HepG2 (cell line): ENCODE results near the gene NFKBIA. TPM values are rescaled to one million over a fixed set of nuclear protein-coding genes. Genes with fewer than 3 reads are reported as not detected.

Experiments used
- CCDC6 ChIP-seq: sonication (generic); formaldehyde crosslinking; IDR thresholded peaks from 2 replicates; pipeline ENCODE4 v1.8.1; 2022; ENCODE audit warnings: mild to moderate bottlenecking, missing genetic modification reagents, moderate library complexity
- EHMT2 ChIP-seq: fragments of 200-600 bp; sonication (generic); IDR thresholded peaks from 2 replicates; pipeline ENCODE4 v1.7.0; 2017; ENCODE audit warnings: antibody characterized with exemption, low read depth, low read length, borderline replicate concordance
- HIVEP1 ChIP-seq: sonication (generic); formaldehyde crosslinking; IDR thresholded peaks from 2 replicates; pipeline ENCODE4 v1.4.0; 2020; ENCODE audit warnings: mild to moderate bottlenecking, missing genetic modification reagents
- IRF2 ChIP-seq: IDR thresholded peaks from 2 replicates; pipeline ENCODE4 v1.6.1; 2018; ENCODE audit warnings: missing genetic modification reagents, missing compliant biosample characterization
- MLLT10 ChIP-seq: sonication (generic); formaldehyde crosslinking; IDR thresholded peaks from 2 replicates; pipeline ENCODE4 v1.4.0; 2020; ENCODE audit warnings: missing genetic modification reagents
- NCOA5 ChIP-seq: sonication (generic); formaldehyde crosslinking; IDR thresholded peaks from 2 replicates; pipeline ENCODE4 v1.4.0; 2020; ENCODE audit warnings: missing genetic modification reagents
- PPARG ChIP-seq: conservative IDR thresholded peaks from 2 replicates; pipeline ENCODE4 v1.6.1; 2016; ENCODE audit warnings: missing biosample characterization, missing genetic modification reagents
- SALL1 ChIP-seq: sonication (generic); formaldehyde crosslinking; IDR thresholded peaks from 2 replicates; pipeline ENCODE4 v1.8.0; 2022; ENCODE audit warnings: mild to moderate bottlenecking, missing genetic modification reagents
- SIN3A ChIP-seq: IDR thresholded peaks from 2 replicates; pipeline ENCODE4 v1.6.1; 2011; ENCODE audit warnings: low read depth, mild to moderate bottlenecking, control low read depth, low read length, borderline replicate concordance
- YY1 ChIP-seq: IDR thresholded peaks from 2 replicates; pipeline ENCODE4 v1.6.1; 2011; ENCODE audit warnings: low read length, low read depth, moderate library complexity, mild to moderate bottlenecking; ENCODE audit not compliant: insufficient read depth, insufficient replicate concordance
- ZBTB33 ChIP-seq: sonication (generic); formaldehyde crosslinking; IDR thresholded peaks from 2 replicates; pipeline ENCODE4 v1.4.0; 2020; ENCODE audit warnings: missing genetic modification reagents
- ZFP36L2 ChIP-seq: sonication (generic); formaldehyde crosslinking; IDR thresholded peaks from 2 replicates; pipeline ENCODE4 v1.4.0; 2020; ENCODE audit warnings: missing genetic modification reagents
- ZMYM2 ChIP-seq: sonication (generic); formaldehyde crosslinking; IDR thresholded peaks from 2 replicates; pipeline ENCODE4 v1.8.0; 2022; ENCODE audit warnings: mild to moderate bottlenecking, missing genetic modification reagents
- ZNF230 ChIP-seq: sonication (generic); formaldehyde crosslinking; IDR thresholded peaks from 2 replicates; pipeline ENCODE4 v1.4.0; 2020; ENCODE audit warnings: mild to moderate bottlenecking, missing genetic modification reagents
- ZNF547 ChIP-seq: sonication (generic); formaldehyde crosslinking; IDR thresholded peaks from 2 replicates; pipeline ENCODE4 v1.5.1; 2020; ENCODE audit warnings: mild to moderate bottlenecking, missing genetic modification reagents
- ZNF678 ChIP-seq: sonication (generic); formaldehyde crosslinking; IDR thresholded peaks from 2 replicates; pipeline ENCODE4 v1.4.0; 2020; ENCODE audit warnings: mild to moderate bottlenecking, missing genetic modification reagents
- ZNF7 ChIP-seq: IDR thresholded peaks from 2 replicates; pipeline ENCODE4 v1.6.1; 2016; ENCODE audit warnings: missing biosample characterization, missing genetic modification reagents
- polyA plus RNA-seq, 8 experiments: library from polyadenylated mRNA; depleted of rRNA in 3 of 8; stranded (reverse) in 7 of 8; unstranded in 1 of 8; fragments of >200 nt; fragmentation: Illumina TruSeq in 4 of 8; extraction: Trizol in 4 of 8; gene quantifications; 2 replicates each; pipeline versions ENCODE4 v1.2.1 to v1.2.3, GENCODE V29; 2011 to 2016; ENCODE audit warnings: low read depth in 4 of 8, missing spikeins in 1 of 8, mixed read lengths in 1 of 8; ENCODE audit not compliant: insufficient read depth in 1 of 8
- total RNA-seq, 5 experiments: library from RNA; depleted of rRNA; stranded (reverse); fragments of >200 nt; fragmentation: Illumina TruSeq; extraction: Trizol; gene quantifications; 2 replicates each; pipeline ENCODE4 v1.2.3, GENCODE V29; 2016; ENCODE audit warnings: low read depth in 1 of 5
- TF ChIP-seq, protein P1 (sequence below): sonication (generic); formaldehyde crosslinking; IDR thresholded peaks from 2 replicates; pipeline ENCODE4 v1.5.0; 2020; ENCODE audit warnings: missing genetic modification reagents
- TF ChIP-seq, protein P2 (sequence below): IDR thresholded peaks from 2 replicates; pipeline ENCODE4 v1.6.1; 2016; ENCODE audit warnings: missing biosample characterization, missing genetic modification reagents, low read depth
- TF ChIP-seq, protein P3 (sequence below): sonication (generic); formaldehyde crosslinking; IDR thresholded peaks from 2 replicates; pipeline ENCODE4 v1.5.1; 2020; ENCODE audit warnings: mild to moderate bottlenecking, moderate library complexity, missing genetic modification reagents
- TF ChIP-seq, protein P4 (sequence below): sonication (generic); formaldehyde crosslinking; IDR thresholded peaks from 2 replicates; pipeline ENCODE4 v1.5.0; 2020; ENCODE audit warnings: mild to moderate bottlenecking, missing genetic modification reagents, moderate library complexity

Gene NFKBIA
- total and polyA plus RNA-seq, 2 of the 13 experiments (the other 11 are each of a cell fraction or from before 2014, with no cell fraction given), result 197 to 319 TPM

DNA sequence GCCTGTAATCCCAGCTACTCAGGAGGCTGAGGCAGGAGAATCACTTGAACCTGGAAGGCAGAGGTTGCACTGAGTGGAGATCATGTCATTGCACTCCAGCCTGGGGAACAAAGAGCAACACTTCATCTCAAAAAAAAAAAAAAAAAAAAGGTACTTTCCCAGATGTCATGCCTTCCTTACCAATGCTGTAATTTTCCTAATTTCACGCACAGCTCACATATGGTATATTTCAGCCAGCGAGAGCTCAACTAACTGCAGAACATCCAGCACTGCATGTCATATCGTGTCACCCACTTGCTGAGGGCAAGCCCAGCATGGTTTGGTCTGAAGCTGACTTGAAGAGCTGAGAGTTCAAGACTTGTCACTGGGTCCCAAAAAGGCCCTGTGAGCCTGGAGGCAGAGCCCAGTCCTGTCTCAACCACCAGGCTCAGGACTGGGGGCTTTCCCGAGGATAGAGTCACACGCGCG lies 29.0 kb downstream of the NFKBIA start (continued):
- TF ChIP-seq YY1 (no peak), ZFP36L2 (CRISPR knock-in tag) (no peak), ZNF547 (CRISPR knock-in tag) (peak; percentile 46; the same call in 1 of the 2 replicates), ZNF678 (CRISPR knock-in tag) (no peak), PPARG (CRISPR knock-in tag) (no peak), CCDC6 (CRISPR knock-in tag) (no peak), ZBTB33 (peak; percentile 27; the same call in 1 of the 2 replicates), SIN3A (no peak), IRF2 (no peak), EHMT2 (no peak), SALL1 (CRISPR knock-in tag) (peak; percentile 46; the same call in 1 of the 2 replicates), NCOA5 (CRISPR knock-in tag) (no peak), HIVEP1 (CRISPR knock-in tag) (no peak), MLLT10 (CRISPR knock-in tag) (no peak), ZMYM2 (CRISPR knock-in tag) (no peak), ZNF7 (CRISPR knock-in tag) (no peak), ZNF230 (CRISPR knock-in tag) (no peak)
- TF ChIP-seq, protein P1, sequence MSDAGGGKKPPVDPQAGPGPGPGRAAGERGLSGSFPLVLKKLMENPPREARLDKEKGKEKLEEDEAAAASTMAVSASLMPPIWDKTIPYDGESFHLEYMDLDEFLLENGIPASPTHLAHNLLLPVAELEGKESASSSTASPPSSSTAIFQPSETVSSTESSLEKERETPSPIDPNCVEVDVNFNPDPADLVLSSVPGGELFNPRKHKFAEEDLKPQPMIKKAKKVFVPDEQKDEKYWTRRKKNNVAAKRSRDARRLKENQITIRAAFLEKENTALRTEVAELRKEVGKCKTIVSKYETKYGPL (CRISPR knock-in tag), result no peak
- TF ChIP-seq, protein P2, sequence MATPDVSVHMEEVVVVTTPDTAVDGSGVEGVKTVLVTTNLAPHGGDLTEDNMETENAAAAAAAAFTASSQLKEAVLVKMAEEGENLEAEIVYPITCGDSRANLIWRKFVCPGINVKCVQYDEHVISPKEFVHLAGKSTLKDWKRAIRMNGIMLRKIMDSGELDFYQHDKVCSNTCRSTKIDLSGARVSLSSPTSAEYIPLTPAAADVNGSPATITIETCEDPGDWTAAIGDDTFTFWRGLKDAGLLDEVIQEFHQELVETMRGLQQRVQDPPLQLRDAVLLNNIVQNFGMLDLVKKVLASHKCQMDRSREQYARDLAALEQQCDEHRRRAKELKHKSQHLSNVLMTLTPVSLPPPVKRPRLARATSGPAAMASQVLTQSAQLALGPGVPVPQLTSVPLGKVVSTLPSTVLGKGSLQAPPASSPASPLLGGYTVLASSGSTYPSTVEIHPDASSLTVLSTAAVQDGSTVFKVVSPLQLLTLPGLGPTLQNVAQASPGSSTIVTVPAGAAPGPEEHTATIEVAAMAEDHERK (CRISPR knock-in tag), result no peak
- TF ChIP-seq, protein P3, sequence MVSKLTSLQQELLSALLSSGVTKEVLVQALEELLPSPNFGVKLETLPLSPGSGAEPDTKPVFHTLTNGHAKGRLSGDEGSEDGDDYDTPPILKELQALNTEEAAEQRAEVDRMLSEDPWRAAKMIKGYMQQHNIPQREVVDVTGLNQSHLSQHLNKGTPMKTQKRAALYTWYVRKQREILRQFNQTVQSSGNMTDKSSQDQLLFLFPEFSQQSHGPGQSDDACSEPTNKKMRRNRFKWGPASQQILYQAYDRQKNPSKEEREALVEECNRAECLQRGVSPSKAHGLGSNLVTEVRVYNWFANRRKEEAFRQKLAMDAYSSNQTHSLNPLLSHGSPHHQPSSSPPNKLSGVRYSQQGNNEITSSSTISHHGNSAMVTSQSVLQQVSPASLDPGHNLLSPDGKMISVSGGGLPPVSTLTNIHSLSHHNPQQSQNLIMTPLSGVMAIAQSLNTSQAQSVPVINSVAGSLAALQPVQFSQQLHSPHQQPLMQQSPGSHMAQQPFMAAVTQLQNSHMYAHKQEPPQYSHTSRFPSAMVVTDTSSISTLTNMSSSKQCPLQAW (CRISPR knock-in tag), result peak; percentile 35; the same call in 1 of the 2 replicates
- TF ChIP-seq, protein P4, sequence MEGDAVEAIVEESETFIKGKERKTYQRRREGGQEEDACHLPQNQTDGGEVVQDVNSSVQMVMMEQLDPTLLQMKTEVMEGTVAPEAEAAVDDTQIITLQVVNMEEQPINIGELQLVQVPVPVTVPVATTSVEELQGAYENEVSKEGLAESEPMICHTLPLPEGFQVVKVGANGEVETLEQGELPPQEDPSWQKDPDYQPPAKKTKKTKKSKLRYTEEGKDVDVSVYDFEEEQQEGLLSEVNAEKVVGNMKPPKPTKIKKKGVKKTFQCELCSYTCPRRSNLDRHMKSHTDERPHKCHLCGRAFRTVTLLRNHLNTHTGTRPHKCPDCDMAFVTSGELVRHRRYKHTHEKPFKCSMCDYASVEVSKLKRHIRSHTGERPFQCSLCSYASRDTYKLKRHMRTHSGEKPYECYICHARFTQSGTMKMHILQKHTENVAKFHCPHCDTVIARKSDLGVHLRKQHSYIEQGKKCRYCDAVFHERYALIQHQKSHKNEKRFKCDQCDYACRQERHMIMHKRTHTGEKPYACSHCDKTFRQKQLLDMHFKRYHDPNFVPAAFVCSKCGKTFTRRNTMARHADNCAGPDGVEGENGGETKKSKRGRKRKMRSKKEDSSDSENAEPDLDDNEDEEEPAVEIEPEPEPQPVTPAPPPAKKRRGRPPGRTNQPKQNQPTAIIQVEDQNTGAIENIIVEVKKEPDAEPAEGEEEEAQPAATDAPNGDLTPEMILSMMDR (CRISPR knock-in tag), result no peak
